K562 (cell line): ENCODE measurements around the gene KCNQ5. TPM values are rescaled to one million over a fixed set of nuclear protein-coding genes. Genes with fewer than 3 reads are reported as not detected.

Experiments used
- ATAC-seq: fragments of 200-7000 bp; cut with Tn5 transposase; 3 replicates; pipeline ENCODE4 v1.9.1; 2020; ENCODE audit warnings: moderate library complexity
- BruUV-seq: library from RNA; stranded (reverse); fragments of 400-500 nt; replicated peaks from 2 replicates; lab custom pipeline; 2021; lab: Mats Ljungman, UMichigan
- CTCF ChIA-PET: fragments of 300-600 bp; formaldehyde crosslinking; extraction: SDS; loops from one replicate; lab custom pipeline; 2021; ENCODE audit warnings: low intra/inter-chr PET ratio; lab: Yijun Ruan, JAX
- POLR2A ChIA-PET: fragments of 300-600, 350-650 bp; sonication (Branson Sonifier 250); formaldehyde crosslinking; extraction: SDS; loops from one replicate; lab custom pipeline; 2021; ENCODE audit warnings: antibody characterized with exemption, inconsistent platforms; lab: Yijun Ruan, JAX
- DNase-seq, 4 experiments: peaks; one replicate each; pipeline versions ENCODE4 v3.0.0 to v3.0.0-alpha.2; 2011 to 2018; ENCODE audit warnings: low spot score in 3 of 4, mixed read lengths in 3 of 4; ENCODE audit errors: extremely low read depth in 1 of 4
- FAIRE-seq: peaks from 2 replicates; lab custom pipeline; 2011; peaks lifted over from hg19 to GRCh38; lab: Jason Lieb, UNC
- H2AFZ ChIP-seq: 2 replicates; pipeline ENCODE4 v1.6.0; 2011; ENCODE audit warnings: low read depth, low read length, control low read depth, inconsistent platforms
- H3K27ac ChIP-seq: fragments of 200-600 bp; 3 replicates; pipeline ENCODE4 v1.8.0; 2011; ENCODE audit warnings: low read depth, mild to moderate bottlenecking, control low read depth, inconsistent platforms, low read length, moderate library complexity, mixed read lengths; ENCODE audit errors: extremely low read depth
- H3K27me3 ChIP-seq, 2 experiments: fragments of 300-600 bp in 1 of 2; 2 replicates in 1 of 2; 3 replicates in 1 of 2; pipeline versions ENCODE4 v1.6.0 to v1.8.0; 2011; ENCODE audit warnings: inconsistent platforms in 2 of 2, low read length in 2 of 2, mild to moderate bottlenecking in 1 of 2, mixed read lengths in 1 of 2, moderate library complexity in 1 of 2; ENCODE audit not compliant: control insufficient read depth in 2 of 2, insufficient read depth in 2 of 2
- H3K36me3 ChIP-seq: fragments of 300-600 bp; 3 replicates; pipeline ENCODE4 v1.8.0; 2011; ENCODE audit warnings: mild to moderate bottlenecking, low read length, inconsistent platforms; ENCODE audit not compliant: control insufficient read depth, insufficient read depth
- H3K4me1 ChIP-seq, 2 experiments: fragments of 200-600 bp in 1 of 2; replicated peaks in 1 of 2; 2 replicates in 1 of 2; 3 replicates in 1 of 2; pipeline versions ENCODE4 v1.5.1 to v1.8.0; 2011; ENCODE audit warnings: inconsistent platforms in 2 of 2, low read length in 2 of 2, mild to moderate bottlenecking in 1 of 2, mixed read lengths in 1 of 2, moderate library complexity in 1 of 2; ENCODE audit not compliant: control insufficient read depth in 2 of 2, insufficient read depth in 2 of 2
- H3K4me2 ChIP-seq: 2 replicates; pipeline ENCODE4 v1.6.1; 2011; ENCODE audit warnings: low read length, control low read depth, inconsistent platforms, mixed read lengths; ENCODE audit not compliant: insufficient read depth
- H3K4me3 ChIP-seq: fragments of 200-600 bp; sonication (generic), shearing (Covaris generic); 2 replicates; pipeline ENCODE4 v1.5.1; 2016; ENCODE audit warnings: control low read depth, inconsistent platforms
- H3K79me2 ChIP-seq: fragments of 200-600 bp; 3 replicates; pipeline ENCODE4 v1.8.0; 2011; ENCODE audit warnings: low read length, inconsistent platforms; ENCODE audit not compliant: control insufficient read depth, insufficient read depth
- H3K9ac ChIP-seq, 2 experiments: 2 replicates each; pipeline versions ENCODE4 v1.6.0 to v1.6.1; 2011; ENCODE audit warnings: low read depth in 2 of 2, low read length in 2 of 2, control low read depth in 1 of 2, inconsistent platforms in 1 of 2, mild to moderate bottlenecking in 1 of 2, mixed read lengths in 1 of 2; ENCODE audit not compliant: insufficient read depth in 1 of 2
- H3K9me1 ChIP-seq: one replicate; pipeline ENCODE4 v1.6.0; 2011; ENCODE audit warnings: inconsistent platforms, mild to moderate bottlenecking, low read length, moderate library complexity; ENCODE audit not compliant: control insufficient read depth, insufficient read depth
- H3K9me3 ChIP-seq: replicated peaks from 2 replicates; pipeline ENCODE4 v1.5.1; 2011; ENCODE audit warnings: low read depth, low read length, inconsistent platforms; ENCODE audit not compliant: control insufficient read depth, insufficient read depth
- H4K20me1 ChIP-seq: replicated peaks from 2 replicates; pipeline ENCODE4 v1.6.1; 2011; ENCODE audit warnings: low read length, inconsistent platforms, mixed read lengths; ENCODE audit not compliant: control insufficient read depth, insufficient read depth
- ARHGAP35 ChIP-seq: fragments of 450-650 bp; IDR thresholded peaks from 2 replicates; pipeline ENCODE4 v1.6.1; 2018; ENCODE audit not compliant: partially characterized antibody
- SUPT5H ChIP-seq: fragments of 450-650 bp; IDR thresholded peaks from 2 replicates; pipeline ENCODE4 v1.6.1; 2016
- TAF9B ChIP-seq: fragments of 450-650 bp; IDR thresholded peaks from 2 replicates; pipeline ENCODE4 v1.6.1; 2018; ENCODE audit warnings: mild to moderate bottlenecking; ENCODE audit not compliant: partially characterized antibody
- TCF3 ChIP-seq: sonication (generic); formaldehyde crosslinking; IDR thresholded peaks from 2 replicates; pipeline ENCODE4 v1.4.0; 2020; ENCODE audit warnings: mild to moderate bottlenecking, missing genetic modification reagents
- whole genome bisulfite sequencing: fragments of 100-300 bp; shearing (Covaris generic); methylation state at CpG from one replicate; pipeline ENCODE4 v1.1.6; 2016; ENCODE audit warnings: low coverage, mixed read lengths; ENCODE audit not compliant: insufficient coverage; ENCODE audit errors: missing lambda C conversion rate; 5-methylcytosine and 5-hydroxymethylcytosine counted together
- in situ Hi-C: fragments of 300-500 bp; cut with MboI; formaldehyde crosslinking; loops from 4 replicates; pipeline ENCODE4 v1.15.0; 2018; ENCODE audit warnings: inconsistent platforms, mixed read lengths
- intact Hi-C: fragments of 100-400 bp; cut with micrococcal nuclease; formaldehyde crosslinking; loops from 2 replicates; pipeline ENCODE4 v1.14.2; 2022
- polyA plus RNA-seq, 8 experiments: library from polyadenylated mRNA; depleted of rRNA in 4 of 8; stranded (reverse) in 5 of 8; unstranded in 3 of 8; fragments of >200 nt; fragmentation: Nextera tagmentation in 2 of 8; fragmentation: Illumina TruSeq in 1 of 8; extraction: Ambion mirVana in 2 of 8; extraction: Trizol in 1 of 8; gene quantifications; 2 replicates each; pipeline versions ENCODE4 v1.2.1 to v1.2.3, GENCODE V29; 2011 to 2014; ENCODE audit warnings: inconsistent platforms in 1 of 8, missing spikeins in 1 of 8
- total RNA-seq, 7 experiments: library from RNA; depleted of rRNA in 6 of 7; stranded (reverse); fragments of >200 nt in 6 of 7; fragmentation: Illumina TruSeq in 2 of 7; extraction: Trizol in 2 of 7; gene quantifications; 2 replicates each; pipeline versions ENCODE4 v1.2.1 to v1.2.3, GENCODE V29; 2011 to 2021; ENCODE audit warnings: low replicate concordance in 1 of 7
- TF ChIP-seq, protein P1 (sequence below): sonication (generic); formaldehyde crosslinking; IDR thresholded peaks from 2 replicates; pipeline ENCODE4 v1.8.0; 2022; ENCODE audit warnings: missing genetic modification reagents, mild to moderate bottlenecking, borderline replicate concordance
- TF ChIP-seq, protein P2 (sequence below): fragments of 450-650 bp; IDR thresholded peaks from 2 replicates; pipeline ENCODE4 v1.7.1; 2018; ENCODE audit warnings: mild to moderate bottlenecking, low read depth; ENCODE audit not compliant: partially characterized antibody

The KCNQ5 gene
- total and polyA plus RNA-seq, 9 of the 15 experiments (the other 6 are each of a cell fraction or from before 2014, with no cell fraction given): 0.31 to 5.9 (median 2.6) TPM

DNA sequence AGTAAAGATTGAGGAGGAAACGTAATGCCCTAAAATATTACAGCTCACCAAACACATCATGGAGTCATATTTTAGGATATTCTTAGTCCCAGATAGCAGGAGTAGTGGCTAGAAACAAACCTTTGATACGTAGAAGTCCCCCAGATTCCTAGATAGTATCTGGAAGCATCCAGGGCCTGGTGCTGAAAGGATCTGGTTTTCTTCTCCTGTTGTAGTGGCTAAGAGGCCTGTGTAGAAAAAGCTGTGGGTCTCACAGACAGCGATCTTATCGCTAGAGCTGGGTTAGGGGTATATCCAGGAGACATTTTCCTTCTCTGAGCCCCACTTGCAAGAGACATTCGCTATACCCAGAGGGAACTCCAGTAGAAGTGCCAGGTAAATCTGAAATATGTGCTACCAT lies 139.9 kb downstream of the KCNQ5 start:
- ChIA-PET CTCF (no interaction called here), POLR2A (no interaction called here)
- in situ Hi-C loops (no loop called here), intact Hi-C loops (no loop called here)
- Histone ChIP-seq H3K4me3 (no peak overlapping the region), H3K9me3 (no peaks in the 10 kb centered on the region), H4K20me1 (no peaks in the 10 kb centered on the region), H3K27me3 (no peaks in the 10 kb centered on the region), H3K4me1 (no peaks in the 10 kb centered on the region; a peak in 1 of 5 replicates), H3K9me1 (no peaks in the 10 kb centered on the region), H3K27ac (no peak overlapping the region), H2AFZ (no peak overlapping the region)
- BruUV-seq: no TSS peak
- TF ChIP-seq ARHGAP35 (no peak), TAF9B (no peak), SUPT5H (no peak), TCF3 (CRISPR knock-in tag) (no peak)
- TF ChIP-seq, protein P1, sequence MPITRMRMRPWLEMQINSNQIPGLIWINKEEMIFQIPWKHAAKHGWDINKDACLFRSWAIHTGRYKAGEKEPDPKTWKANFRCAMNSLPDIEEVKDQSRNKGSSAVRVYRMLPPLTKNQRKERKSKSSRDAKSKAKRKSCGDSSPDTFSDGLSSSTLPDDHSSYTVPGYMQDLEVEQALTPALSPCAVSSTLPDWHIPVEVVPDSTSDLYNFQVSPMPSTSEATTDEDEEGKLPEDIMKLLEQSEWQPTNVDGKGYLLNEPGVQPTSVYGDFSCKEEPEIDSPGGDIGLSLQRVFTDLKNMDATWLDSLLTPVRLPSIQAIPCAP (CRISPR knock-in tag): no peak
- TF ChIP-seq, protein P2, sequence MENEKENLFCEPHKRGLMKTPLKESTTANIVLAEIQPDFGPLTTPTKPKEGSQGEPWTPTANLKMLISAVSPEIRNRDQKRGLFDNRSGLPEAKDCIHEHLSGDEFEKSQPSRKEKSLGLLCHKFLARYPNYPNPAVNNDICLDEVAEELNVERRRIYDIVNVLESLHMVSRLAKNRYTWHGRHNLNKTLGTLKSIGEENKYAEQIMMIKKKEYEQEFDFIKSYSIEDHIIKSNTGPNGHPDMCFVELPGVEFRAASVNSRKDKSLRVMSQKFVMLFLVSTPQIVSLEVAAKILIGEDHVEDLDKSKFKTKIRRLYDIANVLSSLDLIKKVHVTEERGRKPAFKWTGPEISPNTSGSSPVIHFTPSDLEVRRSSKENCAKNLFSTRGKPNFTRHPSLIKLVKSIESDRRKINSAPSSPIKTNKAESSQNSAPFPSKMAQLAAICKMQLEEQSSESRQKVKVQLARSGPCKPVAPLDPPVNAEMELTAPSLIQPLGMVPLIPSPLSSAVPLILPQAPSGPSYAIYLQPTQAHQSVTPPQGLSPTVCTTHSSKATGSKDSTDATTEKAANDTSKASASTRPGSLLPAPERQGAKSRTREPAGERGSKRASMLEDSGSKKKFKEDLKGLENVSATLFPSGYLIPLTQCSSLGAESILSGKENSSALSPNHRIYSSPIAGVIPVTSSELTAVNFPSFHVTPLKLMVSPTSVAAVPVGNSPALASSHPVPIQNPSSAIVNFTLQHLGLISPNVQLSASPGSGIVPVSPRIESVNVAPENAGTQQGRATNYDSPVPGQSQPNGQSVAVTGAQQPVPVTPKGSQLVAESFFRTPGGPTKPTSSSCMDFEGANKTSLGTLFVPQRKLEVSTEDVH: no peak
- TF ChIP-seq, all 486 proteins: peak for 0
- FAIRE-seq: no peak
- DNase-seq: no peak
- ATAC-seq: no peak
- no peak overlapping the region for H3K9ac ChIP-seq
- H3K36me3 ChIP-seq: no peaks in the 10 kb centered on the region
- no peak overlapping the region for H3K4me2 ChIP-seq
- WGBS: 23% methylated on average over 5 of the region's 5 CpGs
- H3K79me2 ChIP-seq: no peaks in the 10 kb centered on the region
